NCI-H2171 (cell line): ENCODE measurements around the gene CREBZF.

Experiments
- DNase-seq: peaks from one replicate; lab custom pipeline; 2025; lab: John Stamatoyannopoulos, UW

Gene CREBZF, protein sequence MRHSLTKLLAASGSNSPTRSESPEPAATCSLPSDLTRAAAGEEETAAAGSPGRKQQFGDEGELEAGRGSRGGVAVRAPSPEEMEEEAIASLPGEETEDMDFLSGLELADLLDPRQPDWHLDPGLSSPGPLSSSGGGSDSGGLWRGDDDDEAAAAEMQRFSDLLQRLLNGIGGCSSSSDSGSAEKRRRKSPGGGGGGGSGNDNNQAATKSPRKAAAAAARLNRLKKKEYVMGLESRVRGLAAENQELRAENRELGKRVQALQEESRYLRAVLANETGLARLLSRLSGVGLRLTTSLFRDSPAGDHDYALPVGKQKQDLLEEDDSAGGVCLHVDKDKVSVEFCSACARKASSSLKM

GRCh38 chr11:85664615-85665481, at the start of gene CREBZF:
Gene CREBZF (minus strand): TSS chr11:85665129. CDS start chr11:85664875, 254 bp downstream.
- DNase-seq = peak; percentile 100

DNA sequence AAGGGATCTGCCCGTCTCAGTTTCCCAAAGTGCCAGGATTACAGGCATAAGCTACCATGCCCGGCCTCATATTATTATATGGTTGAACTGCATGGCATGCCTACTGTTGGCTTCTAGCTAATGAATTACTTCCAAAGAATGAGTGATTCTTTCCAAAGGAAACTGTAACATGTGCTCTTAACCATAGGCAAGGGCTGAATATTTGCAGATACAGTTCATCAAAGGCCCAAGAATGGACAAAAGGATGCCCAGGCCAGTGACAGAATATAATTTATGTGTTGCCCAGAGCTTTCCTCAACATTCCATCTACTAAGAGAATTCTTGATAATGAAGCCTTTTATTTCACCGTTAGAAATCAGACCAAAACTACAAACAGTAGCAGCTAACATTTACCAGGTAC, 48.0 kb upstream of the CREBZF start:
- DNase-seq = no peak

- no peak for DNase-seq
Measured at GRCh38 chr11:85710917-85711316, 46.0 kb upstream of the CREBZF start.

DNA sequence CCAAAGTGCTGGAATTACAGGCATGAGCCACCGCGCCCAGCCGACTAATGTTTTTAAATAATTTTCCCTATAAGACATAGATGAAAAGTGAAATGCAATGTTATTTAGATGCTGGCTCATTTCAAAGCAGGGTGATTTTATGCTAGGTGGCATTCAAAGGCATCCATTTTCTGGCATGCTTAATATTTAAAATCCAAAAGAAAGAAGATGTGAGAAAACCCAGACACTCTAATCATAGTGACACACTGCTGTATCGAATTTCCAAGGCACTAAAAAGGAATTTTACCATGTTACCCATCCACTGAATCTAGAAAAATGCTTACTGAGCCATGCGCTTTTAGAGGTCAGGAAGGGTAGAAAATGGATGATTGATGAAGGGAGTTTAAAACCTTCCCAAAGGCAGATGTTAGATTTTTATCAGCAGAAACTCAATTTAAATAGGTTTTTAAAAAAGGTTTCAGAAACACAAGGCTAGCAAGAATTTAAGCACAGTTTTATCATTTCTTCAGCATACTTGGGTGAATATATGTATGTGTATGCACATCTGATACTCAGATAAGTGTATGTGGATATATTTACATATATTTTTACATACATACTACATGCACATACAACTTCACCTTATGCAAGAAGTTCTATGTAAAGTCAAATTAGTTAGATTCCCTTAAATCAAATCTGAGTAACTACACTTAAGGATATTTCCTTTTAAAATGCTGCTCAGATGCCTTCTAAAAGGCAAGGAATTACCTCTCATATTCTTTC, 45.2 kb upstream of the CREBZF start:
- no peak for DNase-seq

DNA sequence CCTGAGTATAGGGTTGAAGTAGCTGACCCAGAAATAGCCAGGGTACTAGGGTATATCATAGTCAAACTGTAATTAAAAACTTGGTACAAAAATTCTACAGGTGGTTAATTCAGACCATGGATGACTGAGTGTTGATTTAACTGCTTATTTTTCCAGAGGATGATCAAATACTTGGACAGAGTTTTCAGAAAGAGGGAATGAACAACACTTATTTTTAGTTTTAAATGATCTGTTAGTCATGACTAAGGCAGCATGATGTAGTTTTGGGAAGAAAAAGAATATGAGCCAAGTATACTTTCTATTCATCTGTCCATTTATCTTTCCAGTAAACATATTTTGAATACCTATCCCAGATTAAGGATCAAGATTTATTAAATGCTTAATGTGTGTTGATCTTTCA, 40.9 kb upstream of the CREBZF start:
- no peak for DNase-seq

GRCh38 chr11:85704967-85705366, 40.0 kb upstream of the CREBZF start:
- DNase-seq = no peak

DNA sequence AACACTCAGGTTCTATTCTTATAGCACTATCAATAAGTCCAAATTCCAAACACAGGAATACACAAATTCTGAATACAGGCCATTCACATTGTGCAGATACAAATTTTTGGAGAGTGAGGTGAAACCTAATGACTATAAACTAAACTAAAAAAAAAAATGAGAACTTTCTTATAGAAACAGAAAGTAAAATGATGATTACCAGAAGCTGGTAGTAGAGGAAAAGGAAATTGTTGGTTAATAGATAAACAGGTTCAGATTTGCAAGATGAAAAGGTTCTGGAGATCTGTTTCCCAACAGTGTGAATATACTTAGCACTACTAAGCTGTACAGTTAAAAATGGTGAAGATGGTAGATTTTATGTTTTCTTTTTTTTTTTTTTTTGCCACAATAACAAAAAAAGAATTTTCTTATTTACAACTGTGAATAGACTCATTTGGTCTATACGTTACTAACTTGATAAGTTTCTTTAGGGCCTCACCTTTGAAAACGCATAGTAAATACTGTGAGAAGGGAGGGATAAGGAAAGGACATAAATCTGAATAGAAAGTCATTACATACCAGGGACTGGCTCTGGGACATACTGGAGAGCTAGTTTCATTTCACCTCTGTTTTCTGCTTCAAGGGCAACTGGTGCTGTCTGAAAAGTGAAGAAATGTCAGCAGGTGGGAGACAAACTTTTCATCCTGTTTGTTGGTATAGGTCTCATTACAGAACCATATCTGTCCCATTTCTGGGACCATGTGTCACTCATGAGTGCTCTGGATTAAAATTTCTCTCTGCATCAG, 35.2 kb upstream of the CREBZF start:
- DNase-seq = no peak

DNA sequence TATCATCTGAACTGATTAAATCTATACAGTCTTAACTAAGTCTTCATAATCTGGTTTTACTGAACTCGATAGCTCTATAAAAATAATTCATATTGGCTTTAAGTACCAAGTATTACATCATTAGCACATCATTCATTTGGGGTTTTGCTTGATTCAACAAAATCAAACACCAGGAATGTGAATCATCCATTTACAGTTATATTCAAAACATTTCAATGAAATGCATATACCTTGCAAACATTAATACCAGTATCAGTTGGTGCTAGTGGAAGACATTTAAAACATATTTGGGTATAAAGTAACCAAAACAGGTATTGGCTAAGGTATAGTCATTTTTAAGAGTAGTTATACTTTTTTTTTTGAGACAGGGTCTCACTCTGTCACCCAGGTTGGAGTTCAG, 33.3 kb upstream of the CREBZF start:
- no peak for DNase-seq

DNA sequence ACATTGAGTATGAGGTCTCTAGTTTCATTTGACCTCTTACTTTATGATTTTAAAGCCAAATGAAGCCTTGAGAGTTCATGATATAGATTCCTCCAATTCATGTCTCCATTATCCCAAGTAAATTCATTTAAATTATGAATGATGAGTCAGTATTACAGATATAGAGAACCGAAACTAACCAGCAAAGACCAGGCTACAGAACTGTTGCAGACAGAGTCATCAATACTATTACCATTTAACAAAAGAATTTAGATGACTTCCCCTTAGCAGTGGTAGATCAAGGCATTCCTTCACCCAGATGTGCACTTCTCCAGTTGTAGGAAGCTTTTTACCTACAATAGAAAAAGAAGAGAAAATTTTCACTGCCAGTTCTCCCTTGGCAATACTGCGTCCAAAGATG, 32.8 kb upstream of the CREBZF start:
- no peak for DNase-seq

DNA sequence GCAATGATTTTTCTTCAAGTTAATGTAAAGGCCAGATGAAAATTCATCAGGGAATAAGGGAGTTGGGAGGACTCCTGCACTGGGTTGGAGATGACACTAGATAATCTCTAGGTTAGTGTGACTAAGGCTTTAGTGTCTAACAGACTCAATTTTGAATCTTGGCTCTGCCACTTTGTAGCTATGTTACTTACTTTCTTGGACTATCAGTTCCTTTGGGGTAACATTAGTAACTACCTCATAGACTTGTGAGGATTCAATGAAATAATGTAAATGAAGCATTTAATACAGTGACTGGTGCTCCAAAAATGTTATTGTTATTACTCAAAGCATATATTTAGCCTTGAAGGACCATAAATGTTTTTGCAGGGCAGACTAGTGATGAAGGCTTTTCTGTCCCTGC, 30.6 kb upstream of the CREBZF start:
- no peak for DNase-seq

GRCh38 chr11:85694385-85694980, 29.6 kb upstream of the CREBZF start:
- DNase-seq = peak; percentile 57

- DNase-seq = no peak
Measured at GRCh38 chr11:85685820-85686459, 21.0 kb upstream of the CREBZF start, which contains the start of gene CCDC89. Gene CCDC89 (minus strand): TSS chr11:85686195. CDS start chr11:85686130, 65 bp downstream.

DNA sequence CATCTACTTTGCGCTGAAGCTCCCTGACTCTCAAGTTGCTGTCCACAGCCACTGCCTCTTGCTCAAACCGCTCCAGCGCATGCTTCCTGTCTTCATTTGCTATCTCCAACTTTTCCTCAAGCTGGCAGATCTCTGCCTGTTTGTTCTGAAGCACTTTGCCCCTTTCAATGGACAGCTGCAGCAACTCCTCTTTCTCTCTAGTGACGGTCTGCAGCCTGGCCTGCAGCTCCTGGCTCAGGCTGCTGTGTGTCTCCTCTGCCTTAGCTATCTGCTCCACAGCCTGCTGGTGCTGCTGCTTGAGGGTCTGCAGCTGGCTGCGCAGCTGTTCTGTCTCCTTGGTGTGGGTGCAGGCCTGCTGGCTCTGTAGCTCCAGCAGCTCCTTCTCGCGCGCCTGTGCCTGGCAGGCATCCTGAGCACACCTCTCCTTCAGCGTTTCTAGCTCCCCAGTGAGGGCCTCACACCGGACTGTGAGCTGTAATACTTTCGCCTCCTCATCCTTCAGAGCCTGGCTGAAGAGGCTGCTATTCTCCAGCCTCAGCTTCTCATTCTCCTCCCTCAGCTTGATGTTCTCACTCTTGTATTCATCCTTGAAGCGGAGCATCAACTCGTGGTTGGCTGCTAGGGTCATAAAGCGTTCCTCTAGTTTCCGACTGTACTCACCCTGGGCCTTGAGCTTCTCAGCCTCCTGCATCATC, 20.3 kb upstream of the CREBZF start:
- DNase-seq = no peak

- DNase-seq = peak; percentile 82
Measured at GRCh38 chr11:85682330-85683305, 17.7 kb upstream of the CREBZF start.

- DNase-seq = no peak
Measured at GRCh38 chr11:85680897-85681296, 16.0 kb upstream of the CREBZF start.

GRCh38 chr11:85679576-85679975, 14.6 kb upstream of the CREBZF start:
- no peak for DNase-seq

DNA sequence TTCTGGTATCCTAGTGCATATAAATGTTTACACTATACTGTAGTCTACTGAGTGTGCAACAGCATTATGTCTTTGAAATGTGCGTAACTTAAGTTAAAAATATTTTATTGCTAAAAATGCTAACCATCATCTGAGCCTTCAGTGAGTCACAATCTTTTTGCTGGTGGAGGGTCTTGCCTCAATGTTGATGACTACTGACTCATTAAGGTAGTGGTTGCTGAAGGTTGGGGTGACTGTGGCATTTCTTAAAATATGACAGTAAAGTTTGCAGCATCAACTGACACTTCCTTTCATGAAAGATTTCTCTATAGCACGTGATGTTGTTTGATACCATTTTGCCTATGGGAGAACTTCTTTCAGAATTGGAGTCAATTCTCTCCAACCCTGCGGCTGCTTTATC, 8.5 kb upstream of the CREBZF start:
- no peak for DNase-seq

- DNase-seq = no peak
Measured at GRCh38 chr11:85672105-85672902, 7.4 kb upstream of the CREBZF start.
